ENCODE measurements around the gene MAML3.

GRCh38 chr4:140059159-140059558 is 94.8 kb downstream of the MAML3 start:
- TF ChIP-seq CTCF (IDR thresholded peaks at IDR 0.05; ENCODE audit: insufficient read depth, low read length) (no peak), SPI1 (IDR thresholded peaks at IDR 0.05; ENCODE audit: borderline replicate concordance, low read depth) (no peak), REST (IDR thresholded peaks at IDR 0.05; ENCODE audit: insufficient replicate concordance, low read depth) (no peak), GABPA (IDR thresholded peaks at IDR 0.05; ENCODE audit: low read depth) (no peak), POLR2AphosphoS5 (IDR thresholded peaks at IDR 0.05; ENCODE audit: low read depth) (no peak)

All from HL-60 (cell line).